ENCODE data around the gene MRPL3.

The MRPL3 gene

DNA sequence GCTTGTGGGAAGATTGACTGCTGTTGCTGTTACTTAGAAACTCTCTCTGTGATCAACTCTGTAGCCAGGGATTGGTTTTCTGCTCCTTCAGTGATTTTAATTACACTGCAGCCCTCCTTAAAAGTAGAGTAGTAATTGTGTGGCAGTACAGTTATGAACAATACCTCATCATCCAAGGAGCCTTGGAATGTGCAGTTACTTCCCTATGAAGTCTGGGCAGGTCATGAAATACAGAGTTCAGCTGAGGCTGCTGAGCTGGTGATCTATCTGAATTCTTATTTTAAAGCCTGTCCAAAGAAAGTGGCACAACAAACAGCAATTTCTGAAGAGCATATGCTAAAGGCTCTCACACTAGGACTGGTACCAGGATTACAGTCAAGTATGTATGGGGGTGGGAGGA lies 37.4 kb upstream of the MRPL3 start:
- no peaks in the 10 kb centered on the region for H3K27me3 ChIP-seq (ENCODE audit: insufficient read depth, poor library complexity, severe bottlenecking)
- no peak for DNase-seq (ENCODE audit: low read depth in 1 of 2, low spot score in 1 of 2)
- TF ChIP-seq, protein P1, sequence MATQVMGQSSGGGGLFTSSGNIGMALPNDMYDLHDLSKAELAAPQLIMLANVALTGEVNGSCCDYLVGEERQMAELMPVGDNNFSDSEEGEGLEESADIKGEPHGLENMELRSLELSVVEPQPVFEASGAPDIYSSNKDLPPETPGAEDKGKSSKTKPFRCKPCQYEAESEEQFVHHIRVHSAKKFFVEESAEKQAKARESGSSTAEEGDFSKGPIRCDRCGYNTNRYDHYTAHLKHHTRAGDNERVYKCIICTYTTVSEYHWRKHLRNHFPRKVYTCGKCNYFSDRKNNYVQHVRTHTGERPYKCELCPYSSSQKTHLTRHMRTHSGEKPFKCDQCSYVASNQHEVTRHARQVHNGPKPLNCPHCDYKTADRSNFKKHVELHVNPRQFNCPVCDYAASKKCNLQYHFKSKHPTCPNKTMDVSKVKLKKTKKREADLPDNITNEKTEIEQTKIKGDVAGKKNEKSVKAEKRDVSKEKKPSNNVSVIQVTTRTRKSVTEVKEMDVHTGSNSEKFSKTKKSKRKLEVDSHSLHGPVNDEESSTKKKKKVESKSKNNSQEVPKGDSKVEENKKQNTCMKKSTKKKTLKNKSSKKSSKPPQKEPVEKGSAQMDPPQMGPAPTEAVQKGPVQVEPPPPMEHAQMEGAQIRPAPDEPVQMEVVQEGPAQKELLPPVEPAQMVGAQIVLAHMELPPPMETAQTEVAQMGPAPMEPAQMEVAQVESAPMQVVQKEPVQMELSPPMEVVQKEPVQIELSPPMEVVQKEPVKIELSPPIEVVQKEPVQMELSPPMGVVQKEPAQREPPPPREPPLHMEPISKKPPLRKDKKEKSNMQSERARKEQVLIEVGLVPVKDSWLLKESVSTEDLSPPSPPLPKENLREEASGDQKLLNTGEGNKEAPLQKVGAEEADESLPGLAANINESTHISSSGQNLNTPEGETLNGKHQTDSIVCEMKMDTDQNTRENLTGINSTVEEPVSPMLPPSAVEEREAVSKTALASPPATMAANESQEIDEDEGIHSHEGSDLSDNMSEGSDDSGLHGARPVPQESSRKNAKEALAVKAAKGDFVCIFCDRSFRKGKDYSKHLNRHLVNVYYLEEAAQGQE (IDR thresholded peaks at IDR 0.05; ENCODE audit: insufficient replicate concordance, low read depth): no peak
- TF ChIP-seq POLR2AphosphoS5 (IDR thresholded peaks at IDR 0.05; ENCODE audit: low read depth) (no peak), SPI1 (IDR thresholded peaks at IDR 0.05; ENCODE audit: borderline replicate concordance, low read depth) (no peak), GABPA (IDR thresholded peaks at IDR 0.05; ENCODE audit: low read depth) (no peak)
- TF ChIP-seq, protein P2, sequence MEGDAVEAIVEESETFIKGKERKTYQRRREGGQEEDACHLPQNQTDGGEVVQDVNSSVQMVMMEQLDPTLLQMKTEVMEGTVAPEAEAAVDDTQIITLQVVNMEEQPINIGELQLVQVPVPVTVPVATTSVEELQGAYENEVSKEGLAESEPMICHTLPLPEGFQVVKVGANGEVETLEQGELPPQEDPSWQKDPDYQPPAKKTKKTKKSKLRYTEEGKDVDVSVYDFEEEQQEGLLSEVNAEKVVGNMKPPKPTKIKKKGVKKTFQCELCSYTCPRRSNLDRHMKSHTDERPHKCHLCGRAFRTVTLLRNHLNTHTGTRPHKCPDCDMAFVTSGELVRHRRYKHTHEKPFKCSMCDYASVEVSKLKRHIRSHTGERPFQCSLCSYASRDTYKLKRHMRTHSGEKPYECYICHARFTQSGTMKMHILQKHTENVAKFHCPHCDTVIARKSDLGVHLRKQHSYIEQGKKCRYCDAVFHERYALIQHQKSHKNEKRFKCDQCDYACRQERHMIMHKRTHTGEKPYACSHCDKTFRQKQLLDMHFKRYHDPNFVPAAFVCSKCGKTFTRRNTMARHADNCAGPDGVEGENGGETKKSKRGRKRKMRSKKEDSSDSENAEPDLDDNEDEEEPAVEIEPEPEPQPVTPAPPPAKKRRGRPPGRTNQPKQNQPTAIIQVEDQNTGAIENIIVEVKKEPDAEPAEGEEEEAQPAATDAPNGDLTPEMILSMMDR (IDR thresholded peaks at IDR 0.05; ENCODE audit: insufficient read depth, low read length): no peak
- H3K4me3 ChIP-seq (replicated peaks; ENCODE audit: insufficient read depth, low read length): no peak overlapping the region
- no peak overlapping the region for H3K27ac ChIP-seq (replicated peaks)

DNA sequence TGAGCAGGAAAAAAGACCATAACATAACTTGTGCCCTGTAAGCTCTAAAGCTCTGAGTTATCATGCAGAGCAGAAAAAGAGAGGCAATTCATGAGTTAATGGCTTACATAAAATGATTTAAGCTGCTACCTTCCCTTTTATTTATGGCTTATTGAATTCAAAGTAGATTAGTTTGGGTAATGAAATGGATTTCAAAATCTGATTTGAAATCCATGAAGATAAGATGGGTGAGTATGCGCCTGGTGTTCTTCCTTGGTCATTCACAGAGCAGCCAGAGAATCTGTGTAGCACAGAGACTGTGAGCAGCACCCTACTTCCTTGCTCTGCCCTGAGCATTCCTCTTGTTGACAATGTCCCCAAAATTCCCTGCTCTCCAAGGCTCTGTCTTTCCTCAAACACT lies 36.2 kb upstream of the MRPL3 start:
- no peak overlapping the region for H3K27ac ChIP-seq (replicated peaks)
- no peak overlapping the region for H3K4me3 ChIP-seq (replicated peaks; ENCODE audit: insufficient read depth, low read length)
- DNase-seq (ENCODE audit: low read depth in 1 of 2, low spot score in 1 of 2): no peak
- TF ChIP-seq SPI1 (IDR thresholded peaks at IDR 0.05; ENCODE audit: borderline replicate concordance, low read depth) (no peak), GABPA (IDR thresholded peaks at IDR 0.05; ENCODE audit: low read depth) (no peak), POLR2AphosphoS5 (IDR thresholded peaks at IDR 0.05; ENCODE audit: low read depth) (no peak)
- TF ChIP-seq, protein P1 (IDR thresholded peaks at IDR 0.05; ENCODE audit: insufficient replicate concordance, low read depth): no peak
- TF ChIP-seq, protein P2 (IDR thresholded peaks at IDR 0.05; ENCODE audit: insufficient read depth, low read length): no peak
- no peaks in the 10 kb centered on the region for H3K27me3 ChIP-seq (ENCODE audit: insufficient read depth, poor library complexity, severe bottlenecking)

DNA sequence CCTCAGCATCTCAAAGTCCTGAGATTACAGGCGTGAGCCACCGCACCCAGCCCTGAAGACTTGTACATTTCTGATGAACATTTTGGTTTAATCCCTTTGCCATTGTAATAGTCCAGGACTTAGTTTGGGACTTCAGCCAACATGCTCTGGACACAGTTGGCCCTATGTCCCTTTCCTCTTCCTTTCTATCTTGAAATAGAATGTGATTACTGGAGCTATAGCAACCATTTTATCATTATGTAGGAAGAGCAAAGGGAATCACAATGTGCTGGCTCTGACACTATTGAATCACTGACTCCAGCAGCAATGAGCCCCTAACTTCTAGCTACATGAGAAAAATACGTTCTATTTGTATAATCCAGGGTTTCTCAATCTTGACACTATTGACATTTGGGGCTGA lies 34.8 kb upstream of the MRPL3 start:
- DNase-seq (ENCODE audit: low read depth in 1 of 2, low spot score in 1 of 2): no peak
- no peak overlapping the region for H3K27ac ChIP-seq (replicated peaks)
- H3K4me3 ChIP-seq (replicated peaks; ENCODE audit: insufficient read depth, low read length): no peak overlapping the region
- no peak for TF ChIP-seq SPI1 (IDR thresholded peaks at IDR 0.05; ENCODE audit: borderline replicate concordance, low read depth)
- TF ChIP-seq, protein P1 (IDR thresholded peaks at IDR 0.05; ENCODE audit: insufficient replicate concordance, low read depth): no peak
- TF ChIP-seq, protein P2 (IDR thresholded peaks at IDR 0.05; ENCODE audit: insufficient read depth, low read length): no peak
- no peak for TF ChIP-seq POLR2AphosphoS5 (IDR thresholded peaks at IDR 0.05; ENCODE audit: low read depth)
- TF ChIP-seq GABPA (IDR thresholded peaks at IDR 0.05; ENCODE audit: low read depth): no peak
- no peaks in the 10 kb centered on the region for H3K27me3 ChIP-seq (ENCODE audit: insufficient read depth, poor library complexity, severe bottlenecking)
